GM12878 (cell line): Measurements from ENCODE around the gene TPT1. TPM values are rescaled to one million over a fixed set of nuclear protein-coding genes. Genes with fewer than 3 reads are reported as not detected.

Experiments used
- ATAC-seq: fragments of 200-7000 bp; cut with Tn5 transposase; 3 replicates; pipeline ENCODE4 v1.9.1; 2020; ENCODE audit warnings: mild to moderate bottlenecking, moderate library complexity
- BruUV-seq: library from RNA; stranded (reverse); fragments of 400-500 nt; replicated peaks from 2 replicates; lab custom pipeline; 2021; lab: Mats Ljungman, UMichigan
- CTCF ChIA-PET: fragments of 300-600 bp; sonication (Branson Sonifier 250); formaldehyde crosslinking; extraction: SDS; loops from one replicate; lab custom pipeline; 2021; ENCODE audit warnings: inconsistent platforms; lab: Yijun Ruan, JAX
- POLR2A ChIA-PET: fragments of 350-600 bp; formaldehyde crosslinking; extraction: SDS; loops from one replicate; lab custom pipeline; 2021; ENCODE audit warnings: inconsistent platforms; lab: Charles Lee
- RAD21 ChIA-PET: fragments of 300-600 bp; sonication (Branson Sonifier 250); formaldehyde crosslinking; loops from one replicate; lab custom pipeline; 2023; ENCODE audit warnings: antibody characterized with exemption; ENCODE audit not compliant: unreplicated experiment; lab: Charles Lee
- SMC1A ChIA-PET: fragments of 300-600 bp; sonication (Branson Sonifier 250); formaldehyde crosslinking; loops from one replicate; lab custom pipeline; 2023; ENCODE audit not compliant: unreplicated experiment, uncharacterized antibody; lab: Charles Lee
- DNase-seq: peaks from one replicate; pipeline ENCODE4 v3.0.0-alpha.2; 2011; ENCODE audit warnings: low read depth, low spot score
- FAIRE-seq: peaks from 3 replicates; lab custom pipeline; 2011; peaks lifted over from hg19 to GRCh38; lab: Jason Lieb, UNC
- H2AFZ ChIP-seq: 2 replicates; pipeline ENCODE4 v1.6.0; 2011; ENCODE audit warnings: low read depth, low read length, control low read depth; ENCODE audit not compliant: control insufficient read depth
- H3K27ac ChIP-seq: 2 replicates; pipeline ENCODE4 v1.5.1; 2011; ENCODE audit warnings: control low read depth; ENCODE audit not compliant: control insufficient read depth, insufficient read depth
- H3K27me3 ChIP-seq, 2 experiments: replicated peaks in 1 of 2; 2 replicates each; pipeline versions ENCODE4 v1.6.0 to v1.6.1; 2011; ENCODE audit warnings: low read length in 1 of 2; ENCODE audit not compliant: control insufficient read depth in 2 of 2, insufficient read depth in 2 of 2
- H3K36me3 ChIP-seq, 2 experiments: 2 replicates each; pipeline ENCODE4 v1.5.1; 2011; ENCODE audit warnings: low read length in 1 of 2; ENCODE audit not compliant: control insufficient read depth in 2 of 2, insufficient read depth in 2 of 2
- H3K4me1 ChIP-seq: 2 replicates; pipeline ENCODE4 v1.6.1; 2011; ENCODE audit warnings: mild to moderate bottlenecking, low read length, moderate library complexity, mixed read lengths; ENCODE audit not compliant: control insufficient read depth, insufficient read depth
- H3K4me2 ChIP-seq: 2 replicates; pipeline ENCODE4 v1.6.0; 2011; ENCODE audit warnings: control low read depth; ENCODE audit not compliant: control insufficient read depth, insufficient read depth
- H3K4me3 ChIP-seq: fragments of 200-600 bp; sonication (generic); 2 replicates; pipeline ENCODE4 v1.5.1; 2016
- H3K79me2 ChIP-seq: 2 replicates; pipeline ENCODE4 v1.6.0; 2011; ENCODE audit warnings: low read length; ENCODE audit not compliant: control insufficient read depth, insufficient read depth
- H3K9ac ChIP-seq: 2 replicates; pipeline ENCODE4 v1.8.0; 2011; ENCODE audit warnings: low read length, control low read depth, mixed read lengths; ENCODE audit not compliant: control insufficient read depth, insufficient read depth
- H3K9me3 ChIP-seq: replicated peaks from 3 replicates; pipeline ENCODE4 v1.5.1; 2011; ENCODE audit warnings: mild to moderate bottlenecking, low read length; ENCODE audit not compliant: control insufficient read depth, insufficient read depth
- H4K20me1 ChIP-seq: 2 replicates; pipeline ENCODE4 v1.6.0; 2011; ENCODE audit not compliant: control insufficient read depth, insufficient read depth
- ASH2L ChIP-seq: fragments of 300-600, 200-600 bp; sonication (generic); IDR thresholded peaks from 2 replicates; pipeline ENCODE4 v1.6.1; 2017; ENCODE audit warnings: low read depth, mild to moderate bottlenecking, borderline replicate concordance
- CBX5 ChIP-seq: sonication (generic); IDR thresholded peaks from 2 replicates; pipeline ENCODE4 v1.6.1; 2016; ENCODE audit warnings: low read depth, moderate library complexity, mild to moderate bottlenecking, inconsistent platforms
- ESRRA ChIP-seq: IDR thresholded peaks from 2 replicates; pipeline ENCODE4 v1.6.1; 2012; ENCODE audit warnings: mild to moderate bottlenecking, low read length, improper control_type of control experiment
- ETV6 ChIP-seq, 2 experiments: fragments of 450-650 bp in 1 of 2; IDR thresholded peaks in 1 of 2; conservative IDR thresholded peaks in 1 of 2; 2 replicates each; pipeline ENCODE4 v1.6.1; 2014; ENCODE audit warnings: antibody characterized with exemption in 1 of 2, borderline replicate concordance in 1 of 2, low read depth in 1 of 2, mild to moderate bottlenecking in 1 of 2, moderate library complexity in 1 of 2
- JUND ChIP-seq: IDR thresholded peaks from 2 replicates; pipeline ENCODE4 v1.6.1; 2012; ENCODE audit warnings: low read depth, mild to moderate bottlenecking, low read length, improper control_type of control experiment, moderate library complexity
- MEF2A ChIP-seq: IDR thresholded peaks from 2 replicates; pipeline ENCODE4 v1.6.1; 2011; ENCODE audit warnings: low read depth, mild to moderate bottlenecking, low read length, moderate library complexity; ENCODE audit not compliant: insufficient read depth
- NR2C1 ChIP-seq: fragments of 450-650 bp; IDR thresholded peaks from 2 replicates; pipeline ENCODE4 v1.6.1; 2017; ENCODE audit warnings: antibody characterized with exemption, mild to moderate bottlenecking, moderate library complexity
- STAT1 ChIP-seq: fragments of 450-650 bp; conservative IDR thresholded peaks from 2 replicates; pipeline ENCODE4 v1.6.1; 2014; ENCODE audit warnings: antibody characterized with exemption, mild to moderate bottlenecking
- WGBS: methylation state at CpG from one replicate; pipeline ENCODE4 v1.1.6; 2016; ENCODE audit warnings: low lambda C conversion rate; ENCODE audit not compliant: insufficient replicate concordance, insufficient coverage; ENCODE audit errors: missing lambda C conversion rate; 5-methylcytosine and 5-hydroxymethylcytosine counted together
- in situ Hi-C: fragments of 300-500 bp; cut with MboI; formaldehyde crosslinking; loops from 9 replicates; pipeline ENCODE4 v1.14.3; 2018; ENCODE audit warnings: mixed read lengths
- intact Hi-C: fragments of 100-400 bp; cut with micrococcal nuclease; formaldehyde crosslinking; loops from one replicate; pipeline ENCODE4 v1.14.2; 2022; ENCODE audit not compliant: unreplicated experiment
- polyA plus RNA-seq, 11 experiments: library from polyadenylated mRNA; depleted of rRNA in 4 of 11; unstranded in 6 of 11; stranded (reverse) in 5 of 11; fragments of >200 nt; fragmentation: Nextera tagmentation in 4 of 11; fragmentation: Illumina TruSeq in 1 of 11; extraction: Ambion mirVana in 4 of 11; extraction: Trizol in 1 of 11; gene quantifications; 1 replicate in 1 of 11; 2 replicates in 10 of 11; pipeline versions ENCODE4 v1.2.1 to v1.2.3, GENCODE V29; 2011 to 2016; ENCODE audit warnings: inconsistent platforms in 2 of 11, missing spikeins in 2 of 11, low read depth in 1 of 11
- total RNA-seq, 4 experiments: library from RNA; depleted of rRNA in 3 of 4; stranded (reverse); fragments of >200 nt in 3 of 4; fragmentation: Illumina TruSeq in 1 of 4; extraction: Trizol in 1 of 4; gene quantifications; 2 replicates each; pipeline versions ENCODE4 v1.2.1 to v1.2.3, GENCODE V29; 2013 to 2021
- TF ChIP-seq, protein P1 (sequence below): fragments of 450-650 bp; IDR thresholded peaks from 2 replicates; pipeline ENCODE4 v1.6.1; 2017; ENCODE audit warnings: mild to moderate bottlenecking, low read depth, inconsistent platforms; ENCODE audit not compliant: poor library complexity, severe bottlenecking
- TF ChIP-seq, protein P2 (sequence below): IDR thresholded peaks from 2 replicates; pipeline ENCODE4 v1.6.1; 2011; ENCODE audit warnings: low read depth, low read length, improper control_type of control experiment, borderline replicate concordance
- TF ChIP-seq, protein P3 (sequence below): fragments of 150-350 bp; IDR thresholded peaks from 2 replicates; pipeline ENCODE4 v1.6.1; 2014; ENCODE audit warnings: mild to moderate bottlenecking, low read depth, low read length
- TF ChIP-seq, protein P4 (sequence below): IDR thresholded peaks from 2 replicates; pipeline ENCODE4 v1.6.1; 2011; ENCODE audit warnings: borderline replicate concordance, low read depth, mild to moderate bottlenecking, moderate library complexity, low read length; ENCODE audit not compliant: insufficient read depth, poor library complexity, severe bottlenecking
- TF ChIP-seq, protein P5 (sequence below): fragments of 450-650 bp; IDR thresholded peaks from 2 replicates; pipeline ENCODE4 v1.6.1; 2017; ENCODE audit warnings: low read depth, mild to moderate bottlenecking, moderate library complexity

Gene TPT1
- total and polyA plus RNA-seq, 10 of the 15 experiments (the other 5 are each of a cell fraction or from before 2014, with no cell fraction given) = 1,038 to 5,925 (median 2,336) TPM

DNA sequence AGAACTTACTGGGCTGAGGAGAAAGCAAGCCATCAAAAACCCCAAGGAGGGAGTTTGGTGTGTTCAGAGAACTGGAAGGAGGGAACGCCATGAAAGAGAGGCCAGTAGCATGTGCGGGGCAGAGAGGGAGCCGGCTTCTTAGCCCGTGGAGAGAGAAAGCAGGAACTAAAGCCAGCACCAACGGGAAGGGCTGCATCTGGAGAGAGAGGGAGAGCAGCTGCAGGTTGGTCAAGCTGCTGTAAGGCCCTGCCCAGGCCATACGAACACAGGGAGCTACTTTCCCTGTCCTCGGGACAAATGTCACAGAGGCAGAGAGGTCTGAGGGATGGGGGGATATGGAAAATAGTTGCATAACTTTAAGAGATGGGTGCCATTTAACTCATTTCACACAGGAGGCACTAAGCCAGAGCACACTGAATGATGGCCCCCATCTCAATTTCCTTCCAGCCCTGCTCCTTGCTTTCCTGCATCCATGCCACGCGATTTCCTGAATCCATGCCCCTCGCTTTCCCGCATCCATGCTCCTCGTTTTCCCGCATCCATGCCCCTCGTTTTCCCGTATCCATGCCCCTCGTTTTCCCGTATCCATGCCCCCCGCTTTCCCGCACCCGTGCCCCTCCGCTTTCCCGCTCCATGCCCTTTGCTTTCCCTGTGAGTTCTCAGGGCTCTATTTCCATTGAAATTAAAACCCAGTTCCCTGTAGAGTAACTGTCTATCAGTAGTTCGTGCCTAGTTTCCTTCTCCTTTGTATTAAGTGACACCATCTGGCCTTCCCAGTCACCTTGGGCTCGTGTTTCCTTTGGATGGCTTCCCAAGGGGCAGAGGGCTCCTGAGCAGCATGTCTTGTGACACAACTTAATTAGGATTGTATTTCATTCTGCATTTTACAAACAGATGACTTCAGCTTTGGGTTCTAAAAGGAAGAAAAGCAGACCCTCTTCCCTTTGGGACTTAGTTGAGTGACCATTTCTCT lies 31.5 kb upstream of the TPT1 start:
- Histone ChIP-seq H3K27ac (no peak overlapping the region), H3K36me3 (no peaks in the 10 kb centered on the region), H3K9ac (no peak overlapping the region), H2AFZ (no peak overlapping the region), H3K4me2 (no peak overlapping the region), H3K4me1 (peaks cover 8% of the 10 kb centered on the region), H3K79me2 (no peaks in the 10 kb centered on the region), H4K20me1 (no peaks in the 10 kb centered on the region), H3K4me3 (no peak overlapping the region), H3K27me3 (no peaks in the 10 kb centered on the region), H3K9me3 (no peaks in the 10 kb centered on the region)
- no peak for DNase-seq
- POLR2A ChIA-PET = no interaction called here
- no TSS peak for BruUV-seq
- in situ Hi-C loops (no loop called here), intact Hi-C loops (loop anchor here (5.0 kb wide), 1 partner anchor 100 kb away; no protein-coding TSS in a partner anchor)
- FAIRE-seq = no peak
- SMC1A ChIA-PET = interaction anchor here (0.6 to 2.2 kb wide), 8 partner anchors 19 to 174 kb away, joined by 3 to 10 read pairs (median 3); no protein-coding TSS in a partner anchor
- RAD21 ChIA-PET = interaction anchor here (1.4 to 1.7 kb wide), 2 partner anchors 96 to 117 kb away, joined by 4 to 5 read pairs; no protein-coding TSS in a partner anchor
- 88% methylated on average over 24 of the region's 24 CpGs for WGBS
- CTCF ChIA-PET = interaction anchor here (0.6 to 6.9 kb wide), 23 partner anchors 10 to 888 kb away, joined by 3 to 70 read pairs (median 5); partner anchors contain the start of gene COG3
- ATAC-seq = no peak
- TF ChIP-seq, protein P1, sequence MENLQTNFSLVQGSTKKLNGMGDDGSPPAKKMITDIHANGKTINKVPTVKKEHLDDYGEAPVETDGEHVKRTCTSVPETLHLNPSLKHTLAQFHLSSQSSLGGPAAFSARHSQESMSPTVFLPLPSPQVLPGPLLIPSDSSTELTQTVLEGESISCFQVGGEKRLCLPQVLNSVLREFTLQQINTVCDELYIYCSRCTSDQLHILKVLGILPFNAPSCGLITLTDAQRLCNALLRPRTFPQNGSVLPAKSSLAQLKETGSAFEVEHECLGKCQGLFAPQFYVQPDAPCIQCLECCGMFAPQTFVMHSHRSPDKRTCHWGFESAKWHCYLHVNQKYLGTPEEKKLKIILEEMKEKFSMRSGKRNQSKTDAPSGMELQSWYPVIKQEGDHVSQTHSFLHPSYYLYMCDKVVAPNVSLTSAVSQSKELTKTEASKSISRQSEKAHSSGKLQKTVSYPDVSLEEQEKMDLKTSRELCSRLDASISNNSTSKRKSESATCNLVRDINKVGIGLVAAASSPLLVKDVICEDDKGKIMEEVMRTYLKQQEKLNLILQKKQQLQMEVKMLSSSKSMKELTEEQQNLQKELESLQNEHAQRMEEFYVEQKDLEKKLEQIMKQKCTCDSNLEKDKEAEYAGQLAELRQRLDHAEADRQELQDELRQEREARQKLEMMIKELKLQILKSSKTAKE = no peak
- no peak for TF ChIP-seq STAT1
- no peak for TF ChIP-seq NR2C1
- TF ChIP-seq JUND = no peak
- no peak for TF ChIP-seq CBX5
- TF ChIP-seq, protein P2, sequence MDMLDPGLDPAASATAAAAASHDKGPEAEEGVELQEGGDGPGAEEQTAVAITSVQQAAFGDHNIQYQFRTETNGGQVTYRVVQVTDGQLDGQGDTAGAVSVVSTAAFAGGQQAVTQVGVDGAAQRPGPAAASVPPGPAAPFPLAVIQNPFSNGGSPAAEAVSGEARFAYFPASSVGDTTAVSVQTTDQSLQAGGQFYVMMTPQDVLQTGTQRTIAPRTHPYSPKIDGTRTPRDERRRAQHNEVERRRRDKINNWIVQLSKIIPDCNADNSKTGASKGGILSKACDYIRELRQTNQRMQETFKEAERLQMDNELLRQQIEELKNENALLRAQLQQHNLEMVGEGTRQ = no peak
- TF ChIP-seq, protein P3, sequence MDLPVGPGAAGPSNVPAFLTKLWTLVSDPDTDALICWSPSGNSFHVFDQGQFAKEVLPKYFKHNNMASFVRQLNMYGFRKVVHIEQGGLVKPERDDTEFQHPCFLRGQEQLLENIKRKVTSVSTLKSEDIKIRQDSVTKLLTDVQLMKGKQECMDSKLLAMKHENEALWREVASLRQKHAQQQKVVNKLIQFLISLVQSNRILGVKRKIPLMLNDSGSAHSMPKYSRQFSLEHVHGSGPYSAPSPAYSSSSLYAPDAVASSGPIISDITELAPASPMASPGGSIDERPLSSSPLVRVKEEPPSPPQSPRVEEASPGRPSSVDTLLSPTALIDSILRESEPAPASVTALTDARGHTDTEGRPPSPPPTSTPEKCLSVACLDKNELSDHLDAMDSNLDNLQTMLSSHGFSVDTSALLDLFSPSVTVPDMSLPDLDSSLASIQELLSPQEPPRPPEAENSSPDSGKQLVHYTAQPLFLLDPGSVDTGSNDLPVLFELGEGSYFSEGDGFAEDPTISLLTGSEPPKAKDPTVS = no peak
- no peak for TF ChIP-seq ETV6 (conservative IDR thresholded peaks at IDR 0.05 in 1 of 2, IDR thresholded peaks at IDR 0.05 in 1 of 2; ENCODE audit: borderline replicate concordance in 1 of 2, low read depth in 1 of 2)
- TF ChIP-seq, protein P4, sequence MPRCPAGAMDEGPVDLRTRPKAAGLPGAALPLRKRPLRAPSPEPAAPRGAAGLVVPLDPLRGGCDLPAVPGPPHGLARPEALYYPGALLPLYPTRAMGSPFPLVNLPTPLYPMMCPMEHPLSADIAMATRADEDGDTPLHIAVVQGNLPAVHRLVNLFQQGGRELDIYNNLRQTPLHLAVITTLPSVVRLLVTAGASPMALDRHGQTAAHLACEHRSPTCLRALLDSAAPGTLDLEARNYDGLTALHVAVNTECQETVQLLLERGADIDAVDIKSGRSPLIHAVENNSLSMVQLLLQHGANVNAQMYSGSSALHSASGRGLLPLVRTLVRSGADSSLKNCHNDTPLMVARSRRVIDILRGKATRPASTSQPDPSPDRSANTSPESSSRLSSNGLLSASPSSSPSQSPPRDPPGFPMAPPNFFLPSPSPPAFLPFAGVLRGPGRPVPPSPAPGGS = no peak
- TF ChIP-seq, protein P5, sequence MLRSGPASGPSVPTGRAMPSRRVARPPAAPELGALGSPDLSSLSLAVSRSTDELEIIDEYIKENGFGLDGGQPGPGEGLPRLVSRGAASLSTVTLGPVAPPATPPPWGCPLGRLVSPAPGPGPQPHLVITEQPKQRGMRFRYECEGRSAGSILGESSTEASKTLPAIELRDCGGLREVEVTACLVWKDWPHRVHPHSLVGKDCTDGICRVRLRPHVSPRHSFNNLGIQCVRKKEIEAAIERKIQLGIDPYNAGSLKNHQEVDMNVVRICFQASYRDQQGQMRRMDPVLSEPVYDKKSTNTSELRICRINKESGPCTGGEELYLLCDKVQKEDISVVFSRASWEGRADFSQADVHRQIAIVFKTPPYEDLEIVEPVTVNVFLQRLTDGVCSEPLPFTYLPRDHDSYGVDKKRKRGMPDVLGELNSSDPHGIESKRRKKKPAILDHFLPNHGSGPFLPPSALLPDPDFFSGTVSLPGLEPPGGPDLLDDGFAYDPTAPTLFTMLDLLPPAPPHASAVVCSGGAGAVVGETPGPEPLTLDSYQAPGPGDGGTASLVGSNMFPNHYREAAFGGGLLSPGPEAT = no peak
- no peak for TF ChIP-seq ASH2L
- no peak for TF ChIP-seq ESRRA
- TF ChIP-seq MEF2A = no peak
